GM12875 (cell line): ENCODE data around the gene ARPC1B.
"Not testable (repeated sequence)": the region's sequence is repeated elsewhere in the genome, so short reads cannot be mapped to it uniquely, and the experiment has no call there.

ENCODE experiments used
- H3K4me3 ChIP-seq: one replicate; pipeline ENCODE4 v1.5.1; 2011; ENCODE audit warnings: low read depth, low read length, control low read depth
- TF ChIP-seq, protein P1 (sequence below): IDR thresholded peaks from 2 replicates; pipeline ENCODE4 v1.5.1; 2011; ENCODE audit warnings: low read depth, mild to moderate bottlenecking, control low read depth, inconsistent platforms, low read length, moderate library complexity, borderline replicate concordance; ENCODE audit not compliant: insufficient read depth

Gene ARPC1B

DNA sequence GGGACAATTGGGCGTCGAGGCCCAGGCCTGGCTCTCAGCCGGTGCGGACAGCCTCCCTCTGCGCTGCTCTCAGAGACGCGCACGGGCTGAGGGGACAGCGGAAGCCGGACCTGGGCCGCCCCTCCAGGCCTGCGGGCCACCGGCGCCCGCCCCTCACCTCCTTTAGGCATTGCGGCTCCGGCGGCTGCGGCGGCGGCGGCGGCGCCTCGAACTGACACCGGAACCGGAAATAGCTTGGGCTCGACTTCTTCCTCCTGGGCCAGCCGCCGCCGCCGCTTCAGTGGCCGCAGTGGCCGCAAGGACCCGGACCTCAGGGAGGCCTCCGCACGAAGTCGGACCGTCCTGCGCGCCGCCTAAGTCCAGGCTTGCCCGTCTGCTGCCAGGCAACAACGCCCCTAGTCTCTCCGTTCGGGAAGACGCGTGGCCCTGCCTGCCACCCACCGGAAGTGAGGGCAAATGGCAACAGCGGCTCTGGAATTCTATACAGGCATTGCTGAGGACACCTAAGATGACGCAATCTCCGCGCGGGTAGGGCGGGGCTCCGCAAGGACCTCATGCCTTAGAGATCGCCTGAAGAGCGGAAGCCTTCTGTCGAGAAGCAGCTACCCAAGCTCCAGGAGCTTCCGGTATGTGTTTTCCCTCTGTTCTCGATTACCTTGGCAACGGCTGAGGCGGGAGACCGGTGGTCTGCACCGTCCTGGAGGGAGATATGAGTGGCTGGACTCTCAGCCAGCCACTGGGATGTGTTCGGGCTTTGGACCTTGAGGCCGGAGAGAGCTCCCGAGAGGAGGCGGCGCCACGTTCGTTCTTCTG lies 34.1 kb downstream of the ARPC1B start, which contains the start of the genes BUD31 and PDAP1:
Gene BUD31 (plus strand): TSS at position 591 of the 813 bp plus-strand sequence. CDS start 2,124 bp downstream, outside the sequence.
Gene PDAP1 (minus strand): TSS at position 219 of the 813 bp plus-strand sequence. CDS start 49 bp downstream, at position 170.
- H3K4me3 ChIP-seq: peak within 1 kb of the TSS; percentile 99
- TF ChIP-seq, protein P1, sequence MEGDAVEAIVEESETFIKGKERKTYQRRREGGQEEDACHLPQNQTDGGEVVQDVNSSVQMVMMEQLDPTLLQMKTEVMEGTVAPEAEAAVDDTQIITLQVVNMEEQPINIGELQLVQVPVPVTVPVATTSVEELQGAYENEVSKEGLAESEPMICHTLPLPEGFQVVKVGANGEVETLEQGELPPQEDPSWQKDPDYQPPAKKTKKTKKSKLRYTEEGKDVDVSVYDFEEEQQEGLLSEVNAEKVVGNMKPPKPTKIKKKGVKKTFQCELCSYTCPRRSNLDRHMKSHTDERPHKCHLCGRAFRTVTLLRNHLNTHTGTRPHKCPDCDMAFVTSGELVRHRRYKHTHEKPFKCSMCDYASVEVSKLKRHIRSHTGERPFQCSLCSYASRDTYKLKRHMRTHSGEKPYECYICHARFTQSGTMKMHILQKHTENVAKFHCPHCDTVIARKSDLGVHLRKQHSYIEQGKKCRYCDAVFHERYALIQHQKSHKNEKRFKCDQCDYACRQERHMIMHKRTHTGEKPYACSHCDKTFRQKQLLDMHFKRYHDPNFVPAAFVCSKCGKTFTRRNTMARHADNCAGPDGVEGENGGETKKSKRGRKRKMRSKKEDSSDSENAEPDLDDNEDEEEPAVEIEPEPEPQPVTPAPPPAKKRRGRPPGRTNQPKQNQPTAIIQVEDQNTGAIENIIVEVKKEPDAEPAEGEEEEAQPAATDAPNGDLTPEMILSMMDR: no peak

DNA sequence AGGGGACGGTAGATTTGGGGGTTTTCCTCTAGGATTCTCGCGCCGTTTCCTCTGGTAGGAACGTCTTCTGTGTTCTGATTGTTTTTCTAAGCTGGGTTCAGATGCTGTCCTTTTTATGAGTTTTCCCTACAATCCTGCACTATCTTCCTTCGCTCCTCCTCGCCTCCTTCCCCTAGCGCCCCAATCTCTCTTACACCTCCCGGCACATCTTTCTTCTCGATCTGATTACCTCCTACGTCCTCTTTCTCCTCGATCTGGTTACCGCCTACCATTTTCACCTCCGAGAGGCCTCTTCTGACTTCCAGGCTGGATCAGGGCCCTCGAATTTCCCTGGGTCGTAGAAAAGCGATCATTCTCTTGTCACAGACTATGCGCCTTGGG lies 34.7 kb downstream of the ARPC1B start:
- TF ChIP-seq, protein P1: no peak
- peak overlapping the region; percentile 99 for H3K4me3 ChIP-seq

DNA sequence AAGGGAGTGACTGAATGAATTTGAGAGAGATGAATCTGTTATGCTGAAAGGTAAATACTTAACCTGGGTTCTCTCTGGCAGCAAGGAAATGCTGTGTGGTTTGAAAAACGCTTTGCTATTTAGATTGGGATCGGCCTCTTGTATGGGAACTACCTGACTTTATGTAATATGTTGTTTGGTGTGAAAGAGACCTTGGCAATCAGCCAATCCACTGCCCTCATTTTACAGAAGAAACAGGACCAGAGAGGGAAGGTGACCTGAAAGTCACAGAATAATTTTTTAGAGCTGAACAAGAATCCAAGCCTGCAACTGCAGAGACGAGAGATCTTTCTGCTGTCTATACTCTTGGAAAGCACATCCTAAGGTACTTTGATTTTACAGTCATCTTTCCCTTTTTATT lies 35.3 kb downstream of the ARPC1B start:
- TF ChIP-seq, protein P1: no peak

DNA sequence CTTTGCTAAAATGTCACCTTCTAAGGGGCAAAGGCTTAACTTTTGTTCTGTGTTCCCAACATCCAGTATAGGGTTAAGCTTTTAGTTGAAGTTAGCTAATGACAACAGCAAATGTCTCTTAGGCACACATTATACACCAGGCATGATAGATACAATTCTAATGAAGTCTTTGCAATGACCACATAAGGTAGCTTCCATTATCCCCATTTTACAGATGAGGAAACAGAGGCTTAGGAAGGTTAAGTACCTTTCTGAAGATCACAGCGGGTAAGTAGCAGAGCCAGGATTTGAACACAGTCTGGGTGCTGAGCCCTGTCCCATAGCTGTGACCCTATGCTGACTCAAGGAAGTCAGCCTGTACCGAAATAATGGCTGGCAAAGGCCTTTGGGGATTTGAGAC lies 36.1 kb downstream of the ARPC1B start:
- TF ChIP-seq, protein P1: no peak
- no peak overlapping the region for H3K4me3 ChIP-seq

More for the DNA sequence above, 35.3 kb downstream of the ARPC1B start:
- peak overlapping the region; percentile 99 for H3K4me3 ChIP-seq

DNA sequence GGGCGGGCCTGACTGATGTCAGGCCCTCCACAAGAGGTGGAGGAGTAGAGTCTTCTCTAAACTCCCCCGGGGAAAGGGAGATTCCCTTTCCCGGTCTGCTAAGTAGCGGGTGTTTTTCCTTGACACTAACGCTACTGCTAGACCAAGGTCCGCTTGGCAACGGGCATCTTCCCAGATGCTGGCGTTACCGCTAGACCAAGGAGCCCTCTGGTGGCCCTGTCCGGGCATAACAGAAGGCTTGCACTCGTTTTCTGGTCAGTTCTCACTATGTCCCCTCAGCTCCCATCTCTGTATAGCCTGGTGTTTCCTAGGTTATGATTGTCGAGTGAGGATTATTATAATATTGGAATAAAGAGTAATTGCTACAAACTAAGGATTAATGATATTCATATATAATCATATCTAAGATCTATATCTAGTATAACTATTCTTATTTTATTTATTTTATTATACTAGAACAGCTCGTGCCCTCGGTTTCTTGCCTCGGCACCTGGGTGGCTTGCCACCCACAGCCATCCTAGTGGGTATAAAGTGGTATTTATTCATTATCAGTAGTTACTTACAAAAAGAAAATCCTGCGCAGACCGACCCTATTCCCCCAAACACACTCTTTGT lies 41.1 kb downstream of the ARPC1B start:
- not testable (repeated sequence) for H3K4me3 ChIP-seq
- TF ChIP-seq, protein P1: peak; percentile 52

DNA sequence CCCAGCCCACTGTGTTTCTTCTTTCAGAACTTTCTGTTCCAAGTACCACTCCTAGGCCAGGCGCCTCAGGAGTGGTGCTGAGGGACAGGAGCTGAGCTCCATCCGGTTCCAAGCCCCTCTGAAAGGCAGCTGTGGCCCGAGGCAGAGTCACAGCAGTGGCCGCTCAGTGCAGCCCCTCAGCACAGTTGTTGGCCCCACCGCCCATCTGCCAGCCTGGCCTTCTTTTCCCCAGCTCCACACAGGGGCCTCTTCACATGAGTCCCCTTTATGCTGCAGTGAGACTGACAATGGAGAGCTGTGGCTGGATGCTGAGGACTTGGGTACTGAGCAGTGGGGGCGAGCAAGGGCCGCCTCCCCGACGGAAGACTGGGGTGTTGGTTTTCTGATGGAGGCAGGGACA lies 43.7 kb downstream of the ARPC1B start:
- H3K4me3 ChIP-seq: no peak overlapping the region
- TF ChIP-seq, protein P1: no peak
